Anterior cingulate cortex (tissue), 58 donors: ENCODE measurements around the gene MGA.

Experiments
- DNase-seq, 58 donors: peaks; one replicate each; lab custom pipeline; 2025; lab: John Stamatoyannopoulos, UW

The MGA gene

DNA sequence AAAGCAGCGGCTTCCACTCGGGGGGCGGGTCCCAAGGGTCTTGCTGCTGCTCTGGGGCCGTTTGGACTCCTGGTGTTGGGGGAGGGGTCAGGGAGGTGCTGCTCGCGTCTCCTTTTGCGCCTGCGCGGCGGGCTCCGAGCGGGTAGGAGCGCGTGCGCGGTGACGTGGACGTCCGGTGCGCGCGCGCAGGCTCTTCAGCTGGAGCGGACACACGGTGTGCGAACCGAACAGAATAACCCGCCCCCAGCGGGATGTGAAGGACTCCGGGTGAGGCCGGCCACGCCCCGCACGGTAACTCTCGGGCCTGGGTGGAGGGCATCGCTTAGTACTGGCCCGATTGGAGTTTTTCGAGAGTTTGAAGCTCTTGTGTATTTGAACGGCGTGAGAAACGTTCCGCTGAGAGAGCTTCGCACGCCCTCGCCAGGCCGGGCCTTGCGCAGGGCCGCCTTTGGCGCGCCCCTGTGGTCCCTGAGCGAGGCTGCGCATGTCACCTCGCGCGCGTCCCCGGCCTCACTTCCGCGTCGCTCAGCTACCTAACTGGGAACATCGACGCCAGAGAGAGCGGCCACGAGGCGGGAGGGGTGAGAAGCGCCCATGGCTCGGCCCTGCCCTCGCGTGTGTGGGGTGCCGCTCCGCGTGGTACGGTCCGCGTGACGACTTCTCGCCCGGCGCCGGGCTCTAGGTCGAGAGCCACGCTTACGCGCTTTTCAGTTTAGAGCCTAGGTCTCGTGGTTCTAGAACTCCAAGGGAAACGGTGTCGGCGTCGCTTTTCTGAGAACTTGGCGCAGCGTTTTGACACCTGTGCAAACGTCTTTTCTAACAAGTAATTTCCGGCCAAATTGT, at the start of gene MGA:
Gene MGA (plus strand): TSS at position 171 of the 843 bp plus-strand sequence.
- DNase-seq, result peak in 57 of 58 donors; percentile 29 to 94 (median 78)

DNA sequence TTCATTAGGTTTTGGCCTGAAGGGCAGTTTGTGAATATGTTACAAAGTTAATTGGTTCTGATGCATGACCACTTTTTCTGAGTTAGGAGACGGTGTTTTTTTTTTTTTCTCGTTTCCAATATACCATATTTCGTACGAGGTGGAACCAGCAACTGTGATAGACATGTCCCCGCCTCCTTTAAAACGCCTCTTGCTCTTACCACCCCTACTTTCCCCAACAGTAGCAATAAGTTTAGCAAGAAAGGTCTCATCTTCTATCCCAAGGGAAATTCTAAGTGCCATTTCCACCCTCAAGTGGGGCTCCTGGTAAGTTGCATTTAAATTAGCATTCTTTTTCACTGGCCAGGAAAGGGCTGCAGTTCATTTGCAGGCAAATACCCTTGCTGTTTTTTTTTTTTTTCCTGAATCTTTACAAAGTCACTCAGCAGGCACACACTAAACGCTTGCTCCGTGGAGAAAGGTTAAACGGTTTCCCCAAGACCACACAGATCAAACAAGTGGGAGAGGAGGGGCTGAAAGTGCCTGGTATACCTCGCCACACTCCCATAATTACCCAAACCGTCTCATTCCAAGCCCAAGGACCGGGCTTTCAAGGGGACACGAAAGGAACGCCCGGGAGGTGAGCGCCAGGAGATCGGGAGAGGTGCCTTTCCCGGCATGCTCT, 39.5 kb upstream of the MGA start:
- DNase-seq, result peak in 2 of 58 donors; percentile 31 to 44

GRCh38 chr15:41621200-41622193, 38.7 kb upstream of the MGA start:
- peak in 57 of 58 donors; percentile 58 to 95 (median 85) for DNase-seq

DNA sequence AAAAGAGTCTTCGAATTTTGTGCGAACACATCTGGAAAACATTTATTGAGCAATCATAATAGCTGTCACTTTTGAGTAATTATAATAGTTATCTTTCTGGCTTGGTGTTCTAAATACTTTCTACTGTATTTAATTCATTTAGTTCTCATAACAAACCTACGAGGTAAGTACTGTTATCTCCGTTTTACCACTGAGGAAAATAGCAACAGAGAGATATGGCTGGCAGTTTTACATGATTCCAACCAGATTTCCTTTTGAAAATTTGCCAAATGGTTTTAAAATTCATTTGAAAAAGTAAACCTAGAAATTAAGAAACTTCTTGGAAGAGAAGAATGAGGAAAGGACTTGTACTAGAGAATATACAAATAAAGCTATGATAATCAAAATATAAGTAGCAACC, 37.3 kb upstream of the MGA start:
- DNase-seq, result no peak

DNA sequence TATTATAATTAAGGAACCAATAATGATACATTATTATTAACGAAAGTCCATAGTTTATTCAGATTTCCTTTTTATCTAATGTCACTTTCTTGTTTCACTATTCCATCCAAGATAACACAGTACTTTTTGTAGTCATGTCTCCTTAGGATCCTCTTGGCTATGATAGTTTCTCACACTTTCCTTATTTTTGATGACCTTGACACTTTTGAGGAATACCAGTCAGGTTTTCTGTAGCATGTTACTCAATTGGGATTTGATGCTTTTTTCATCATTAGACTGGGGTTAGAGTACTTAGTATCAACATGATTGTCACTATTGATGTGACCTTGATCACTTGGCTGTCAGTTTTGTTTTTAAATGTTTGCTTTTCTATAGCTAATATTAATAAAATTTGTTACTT, 33.0 kb upstream of the MGA start:
- no peak for DNase-seq

GRCh38 chr15:41629463-41629862, 30.7 kb upstream of the MGA start:
- no peak for DNase-seq

- no peak for DNase-seq
These were observed 30.3 kb upstream of the MGA start for GRCh38 chr15:41629883-41630282.

- no peak for DNase-seq
These were observed 29.5 kb upstream of the MGA start for GRCh38 chr15:41630616-41631217.

DNA sequence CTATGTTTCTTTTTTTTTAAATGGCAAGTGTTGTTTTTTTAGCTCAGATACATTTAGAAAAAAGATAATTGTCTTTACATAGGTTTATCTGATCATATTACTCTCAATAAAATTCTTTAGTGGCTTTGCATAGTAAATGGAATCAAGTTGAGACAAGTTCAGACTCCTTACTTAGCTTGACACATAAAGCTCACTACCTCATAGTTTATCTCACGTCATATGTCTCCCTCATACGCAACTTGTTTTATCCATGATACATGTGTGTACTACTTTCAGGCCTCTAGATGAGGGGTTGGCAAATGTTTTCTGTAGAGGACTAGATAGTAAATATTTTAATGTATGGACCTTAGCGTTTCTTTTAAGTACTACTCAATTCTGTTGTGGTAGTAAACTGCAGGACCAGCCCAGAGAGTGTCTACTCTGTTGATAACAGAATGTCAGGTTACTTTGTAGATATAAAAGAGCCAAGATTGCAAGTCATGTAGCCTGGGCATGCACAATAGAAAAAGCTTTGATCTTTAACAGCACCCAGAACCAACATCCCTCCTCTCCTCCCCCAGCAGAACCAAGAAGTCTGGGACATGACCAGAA, 28.2 kb upstream of the MGA start:
- no peak for DNase-seq

- DNase-seq, result no peak
These were observed 26.6 kb upstream of the MGA start for GRCh38 chr15:41633609-41634008.

GRCh38 chr15:41634072-41634626, 26.1 kb upstream of the MGA start:
- no peak for DNase-seq

GRCh38 chr15:41637086-41637485, 23.1 kb upstream of the MGA start:
- no peak for DNase-seq

DNA sequence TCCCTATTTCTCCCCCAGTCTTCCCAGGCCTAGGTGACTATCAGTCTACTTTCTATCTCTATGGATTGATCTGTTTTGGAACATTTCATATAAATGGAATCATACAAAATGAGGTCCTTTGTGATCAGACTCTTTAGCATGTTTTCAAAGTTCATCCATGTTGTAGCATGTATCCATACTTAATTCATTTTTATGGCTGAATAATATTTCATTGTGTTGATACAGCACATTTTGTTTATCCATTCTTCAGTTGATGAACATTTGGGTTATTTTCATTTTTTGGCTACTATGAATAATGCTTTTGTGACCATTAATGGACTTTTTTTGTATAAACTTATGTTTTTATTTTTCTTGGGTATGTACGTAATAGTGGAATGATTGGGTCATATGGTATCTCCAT, 19.2 kb upstream of the MGA start:
- DNase-seq, result no peak

DNA sequence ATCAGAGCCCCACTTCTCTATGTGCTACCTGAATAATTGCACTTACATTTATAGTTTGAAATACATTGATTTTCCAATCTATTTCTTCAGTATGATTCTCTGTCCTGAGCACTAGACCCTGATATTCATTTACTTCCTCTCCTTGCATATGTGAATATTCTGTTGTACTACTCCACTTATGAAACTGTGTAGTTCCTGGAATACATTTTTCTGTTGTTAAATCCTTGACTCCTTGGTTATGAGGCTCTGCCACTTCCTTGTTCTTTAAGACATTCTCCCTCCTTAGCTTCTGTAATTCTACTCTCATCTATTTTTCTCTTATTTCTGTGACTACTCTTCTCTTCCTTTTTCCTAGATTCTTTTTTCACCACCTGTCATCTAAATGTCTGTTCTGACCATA, 12.9 kb upstream of the MGA start:
- DNase-seq, result no peak

DNA sequence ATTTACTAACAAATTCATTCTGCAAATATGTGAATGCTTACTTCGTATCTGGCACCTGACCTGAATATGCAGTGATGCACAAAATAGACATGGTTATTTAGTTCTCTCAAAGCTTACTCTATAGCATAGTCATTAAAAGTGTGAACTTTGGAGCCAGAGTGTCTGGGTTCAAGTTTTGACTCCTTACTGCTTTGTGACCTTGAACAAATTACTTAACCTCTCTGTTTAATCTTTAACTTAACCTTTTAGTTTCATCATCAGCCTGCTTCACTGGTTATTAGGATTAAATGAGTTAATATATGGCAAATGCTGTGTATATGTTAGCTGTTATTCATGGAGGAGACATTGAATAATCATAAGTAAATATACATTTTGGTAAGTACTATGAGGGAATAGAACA, 12.1 kb upstream of the MGA start:
- DNase-seq, result no peak

GRCh38 chr15:41648770-41649169, 11.4 kb upstream of the MGA start:
- no peak for DNase-seq

GRCh38 chr15:41650806-41651205, 9.4 kb upstream of the MGA start:
- no peak for DNase-seq

DNA sequence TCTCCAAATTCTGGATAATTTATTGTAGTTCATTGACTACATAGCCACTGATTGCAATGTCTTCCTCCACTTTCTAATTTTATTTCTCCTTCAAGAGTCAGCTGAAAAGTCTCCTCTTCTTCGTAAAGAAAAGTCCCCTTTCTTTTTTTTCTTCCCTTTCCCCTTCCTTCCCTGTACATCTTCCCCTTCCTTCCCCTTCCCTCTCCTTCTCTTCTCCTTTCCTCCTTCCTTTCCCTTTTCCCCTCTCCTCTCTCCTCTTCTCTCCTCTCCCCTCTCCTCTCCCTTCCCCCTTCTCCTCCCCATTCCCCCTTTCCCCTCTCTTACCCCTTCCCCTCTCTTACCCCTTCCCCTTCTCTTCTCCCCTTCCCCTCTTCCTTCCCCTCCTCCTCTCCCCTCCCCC, 8.8 kb upstream of the MGA start:
- DNase-seq, result no peak

DNA sequence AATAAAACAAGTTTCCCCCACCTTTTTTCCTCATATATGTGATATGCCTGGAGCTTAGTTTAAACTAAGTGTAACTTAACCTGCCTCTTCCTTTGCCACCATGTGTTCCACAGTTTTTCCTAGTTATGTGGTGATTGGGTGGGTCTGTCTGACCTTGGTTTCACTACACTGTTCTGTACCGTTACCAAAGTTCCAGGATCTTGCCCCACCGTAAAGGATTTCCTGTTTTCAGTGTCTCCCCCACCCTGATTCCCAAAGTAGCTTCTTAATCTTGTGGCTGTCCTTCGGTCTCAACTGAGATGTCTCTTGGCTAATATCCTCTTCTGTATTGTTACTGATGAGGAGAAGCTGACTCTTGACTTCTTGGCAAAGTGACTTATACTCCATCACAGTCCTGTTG, 6.4 kb upstream of the MGA start:
- DNase-seq, result no peak

GRCh38 chr15:41655716-41656115, 4.5 kb upstream of the MGA start:
- DNase-seq, result no peak
